ENCODE data around the gene ZC3H12C. TPM values are rescaled to one million over a fixed set of nuclear protein-coding genes. Genes with fewer than 3 reads are reported as not detected.

Gene ZC3H12C
- total RNA-seq, 2 donors from 2014 or later, result 12.5 to 18.7 TPM

Other genes starting within 250 kb of the ZC3H12C start
- 100 to 1,000 TPM in 1 of 2 donors, 10 to 100 TPM in 1; 97.5 to 100 TPM for gene RDX, start 203.2 kb downstream of the ZC3H12C start, total RNA-seq

Measured in left cardiac atrium (tissue), 2 donors.